HCT116 (cell line): ENCODE measurements around the gene FAM20C. TPM values are rescaled to one million over a fixed set of nuclear protein-coding genes. Genes with fewer than 3 reads are reported as not detected.

ENCODE experiments used
- ATAC-seq: fragments of 200-7000 bp; cut with Tn5 transposase; 2 replicates; pipeline ENCODE4 v1.9.1; 2020; ENCODE audit warnings: mild to moderate bottlenecking, moderate library complexity
- BruUV-seq: library from RNA; stranded (reverse); fragments of 400-500 nt; replicated peaks from 2 replicates; lab custom pipeline; 2021; lab: Mats Ljungman, UMichigan
- CTCF ChIA-PET: fragments of 300-600 bp; sonication (Branson Sonifier 250); formaldehyde crosslinking; loops from one replicate; lab custom pipeline; 2021; ENCODE audit warnings: antibody characterized with exemption; lab: Charles Lee
- POLR2A ChIA-PET: fragments of 300-600, 350-600 bp; sonication (Branson Sonifier 250); formaldehyde crosslinking; loops from one replicate; lab custom pipeline; 2021; ENCODE audit warnings: antibody characterized with exemption; lab: Charles Lee
- RAD21 ChIA-PET, 2 experiments: fragments of 300-600 bp; sonication (Branson Sonifier 250); formaldehyde crosslinking; loops; one replicate each; lab custom pipeline; 2023; ENCODE audit warnings: low total read pairs in 2 of 2; ENCODE audit not compliant: uncharacterized antibody in 2 of 2, unreplicated experiment in 2 of 2, low non-redundant PET in 1 of 2; lab: Charles Lee
- DNase-seq: peaks from one replicate; pipeline ENCODE4 v3.0.0-alpha.2; 2010; ENCODE audit warnings: low read depth, low spot score
- H2AFZ ChIP-seq: fragments of 200-600 bp; shearing (Covaris generic), sonication (generic); 2 replicates; pipeline ENCODE4 v1.6.1; 2017; ENCODE audit warnings: low read depth, mixed run types, mixed read lengths, antibody characterized with exemption, low read length; ENCODE audit not compliant: poor library complexity, severe bottlenecking
- H3K27ac ChIP-seq: 2 replicates; pipeline ENCODE4 v1.5.1; 2012; ENCODE audit warnings: low read depth, low read length
- H3K27me3 ChIP-seq: fragments of 200-600 bp; sonication (generic); 2 replicates; pipeline ENCODE4 v1.6.1; 2016; ENCODE audit warnings: mixed run types, low read length, mixed read lengths; ENCODE audit not compliant: insufficient read depth
- H3K36me3 ChIP-seq, 2 experiments: fragments of 200-500 bp in 1 of 2; fragments of 200-600 bp in 1 of 2; sonication (Bioruptor generic) in 1 of 2; sonication (generic) in 1 of 2; 2 replicates each; pipeline versions ENCODE4 v1.5.1 to v1.6.1; 2014 to 2016; ENCODE audit warnings: low read length in 2 of 2, inconsistent platforms in 1 of 2, mixed read lengths in 1 of 2, mixed run types in 1 of 2; ENCODE audit not compliant: insufficient read depth in 2 of 2, control insufficient read depth in 1 of 2
- H3K4me1 ChIP-seq, 2 experiments: fragments of 200-600 bp in 1 of 2; sonication (generic) in 1 of 2; 2 replicates each; pipeline versions ENCODE4 v1.5.1 to v1.6.1; 2012 to 2017; ENCODE audit warnings: low read length in 2 of 2, inconsistent platforms in 1 of 2, mild to moderate bottlenecking in 1 of 2, mixed read lengths in 1 of 2, mixed run types in 1 of 2, moderate library complexity in 1 of 2; ENCODE audit not compliant: insufficient read depth in 2 of 2, control insufficient read depth in 1 of 2
- H3K4me2 ChIP-seq: fragments of 200-600 bp; sonication (generic); 2 replicates; pipeline ENCODE4 v1.6.1; 2017; ENCODE audit warnings: mixed run types, low read length, mixed read lengths
- H3K4me3 ChIP-seq, 2 experiments: fragments of 200-600 bp in 1 of 2; sonication (generic) in 1 of 2; replicated peaks in 1 of 2; 2 replicates each; pipeline ENCODE4 v1.5.1; 2011 to 2016; ENCODE audit warnings: low read length in 2 of 2, control low read depth in 1 of 2, low read depth in 1 of 2, mild to moderate bottlenecking in 1 of 2, mixed read lengths in 1 of 2, mixed run types in 1 of 2
- H3K79me2 ChIP-seq: fragments of 200-600 bp; sonication (generic); 2 replicates; pipeline ENCODE4 v1.6.1; 2017; ENCODE audit warnings: mild to moderate bottlenecking, mixed run types, low read length, moderate library complexity, mixed read lengths; ENCODE audit not compliant: insufficient read depth
- H3K9ac ChIP-seq: fragments of 200-600 bp; sonication (generic); 2 replicates; pipeline ENCODE4 v1.6.1; 2016; ENCODE audit warnings: low read length, mixed read lengths
- H3K9me2 ChIP-seq: fragments of 200-600 bp; sonication (generic), shearing (Covaris generic); 2 replicates; pipeline ENCODE4 v1.6.1; 2017; ENCODE audit warnings: mixed run types, mild to moderate bottlenecking, moderate library complexity; ENCODE audit not compliant: insufficient read depth
- H3K9me3 ChIP-seq, 2 experiments: fragments of 200-500 bp in 1 of 2; fragments of 200-600 bp in 1 of 2; sonication (Bioruptor generic) in 1 of 2; sonication (generic) in 1 of 2; 2 replicates each; pipeline ENCODE4 v1.6.1; 2014 to 2017; ENCODE audit warnings: low read length in 2 of 2, mixed read lengths in 2 of 2, inconsistent platforms in 1 of 2, low read depth in 1 of 2, mild to moderate bottlenecking in 1 of 2, mixed run types in 1 of 2, moderate library complexity in 1 of 2; ENCODE audit not compliant: control insufficient read depth in 1 of 2, insufficient read depth in 1 of 2
- H4K20me1 ChIP-seq: fragments of 200-600 bp; sonication (generic), shearing (Covaris generic); 2 replicates; pipeline ENCODE4 v1.6.1; 2017; ENCODE audit warnings: mixed run types, mild to moderate bottlenecking, moderate library complexity; ENCODE audit not compliant: insufficient read depth
- ATF3 ChIP-seq: IDR thresholded peaks from 2 replicates; pipeline ENCODE4 v1.6.1; 2012
- CTCF ChIP-seq, 3 experiments: fragments of 200-600 bp in 1 of 3; sonication (generic) in 1 of 3; IDR thresholded peaks in 2 of 3; conservative IDR thresholded peaks in 1 of 3; 2 replicates each; pipeline ENCODE4 v1.5.1; 2012 to 2017; ENCODE audit warnings: low read depth in 2 of 3, low read length in 2 of 3, antibody characterized with exemption in 1 of 3, borderline replicate concordance in 1 of 3, control low read depth in 1 of 3, mild to moderate bottlenecking in 1 of 3, mixed read lengths in 1 of 3, mixed run types in 1 of 3, moderate library complexity in 1 of 3; ENCODE audit not compliant: insufficient read depth in 1 of 3
- EGR1 ChIP-seq: IDR thresholded peaks from 2 replicates; pipeline ENCODE4 v1.6.1; 2012; ENCODE audit warnings: low read depth
- ELF1 ChIP-seq: IDR thresholded peaks from 2 replicates; pipeline ENCODE4 v1.6.1; 2012; ENCODE audit warnings: low read depth, borderline replicate concordance
- EZH2 ChIP-seq: fragments of 200-600 bp; sonication (generic); IDR thresholded peaks from 2 replicates; pipeline ENCODE4 v1.6.1; 2017; ENCODE audit warnings: antibody characterized with exemption, mixed run types
- MAX ChIP-seq: IDR thresholded peaks from 2 replicates; pipeline ENCODE4 v1.6.1; 2012
- POLR2A ChIP-seq: IDR thresholded peaks from 2 replicates; pipeline ENCODE4 v1.7.0; 2011; ENCODE audit warnings: borderline replicate concordance; ENCODE audit not compliant: insufficient read depth, insufficient read length; ENCODE audit errors: extremely low read depth
- POLR2AphosphoS5 ChIP-seq: IDR thresholded peaks from 2 replicates; pipeline ENCODE4 v1.6.1; 2011; ENCODE audit warnings: mild to moderate bottlenecking, low read depth, low read length, moderate library complexity
- RAD21 ChIP-seq: IDR thresholded peaks from 2 replicates; pipeline ENCODE4 v1.6.1; 2012; ENCODE audit warnings: low read depth, mild to moderate bottlenecking
- SRF ChIP-seq: IDR thresholded peaks from 2 replicates; pipeline ENCODE4 v1.6.1; 2012; ENCODE audit warnings: low read depth
- ZBTB33 ChIP-seq: IDR thresholded peaks from 2 replicates; pipeline ENCODE4 v1.6.1; 2011; ENCODE audit warnings: mild to moderate bottlenecking, low read length, moderate library complexity; ENCODE audit not compliant: insufficient replicate concordance; ENCODE audit errors: extremely low read depth
- intact Hi-C: fragments of 100-400 bp; cut with micrococcal nuclease; formaldehyde crosslinking; loops from 2 replicates; pipeline ENCODE4 v1.10.0; 2022
- total RNA-seq: library from RNA; stranded (reverse); gene quantifications from one replicate; pipeline ENCODE4 v1.2.1, GENCODE V29; 2021; ENCODE audit not compliant: unreplicated experiment

Gene FAM20C
- total RNA-seq, 1 experiment from 2014 or later, result 27.1 TPM

GRCh38 chr7:231858-232246, 39.5 kb downstream of the FAM20C start:
- CTCF ChIA-PET, result no interaction called here

More at GRCh38 chr7:231858-232246, 39.5 kb downstream of the FAM20C start:
- POLR2A ChIA-PET, result no interaction called here
- H3K9ac ChIP-seq, result no peak overlapping the region
- no peaks in the 10 kb centered on the region for H3K27me3 ChIP-seq
- no peaks in the 10 kb centered on the region for H4K20me1 ChIP-seq
- H2AFZ ChIP-seq, result no peak overlapping the region
- no peak overlapping the region for H3K4me3 ChIP-seq
- H3K79me2 ChIP-seq, result no peaks in the 10 kb centered on the region
- BruUV-seq, result no TSS peak
- no peak for TF ChIP-seq RAD21
- TF ChIP-seq ZBTB33, result no peak
- no peak for TF ChIP-seq EGR1
- TF ChIP-seq SRF, result no peak
- no peak for TF ChIP-seq POLR2A
- no peak for TF ChIP-seq ELF1
- TF ChIP-seq EZH2, result no peak
- no peak for TF ChIP-seq MAX
- TF ChIP-seq ATF3, result no peak
- no peak for TF ChIP-seq CTCF (IDR thresholded peaks at IDR 0.05 in 2 of 3, conservative IDR thresholded peaks at IDR 0.05 in 1 of 3; ENCODE audit: borderline replicate concordance in 1 of 3, insufficient read depth in 1 of 3, low read depth in 2 of 3, low read length in 2 of 3)
- no peak for TF ChIP-seq POLR2AphosphoS5
- H3K4me2 ChIP-seq, result no peak overlapping the region
- no peaks in the 10 kb centered on the region for H3K4me1 ChIP-seq
- no peak for DNase-seq
- no peak overlapping the region for H3K27ac ChIP-seq
- H3K9me3 ChIP-seq, result no peaks in the 10 kb centered on the region
- ATAC-seq, result no peak
- intact Hi-C loops, result no loop called here
- RAD21 ChIA-PET, result no interaction called here
- no peaks in the 10 kb centered on the region for H3K9me2 ChIP-seq
- no peaks in the 10 kb centered on the region for H3K36me3 ChIP-seq
